ENCODE measurements around the gene PRSS33.
A peak's percentile ranks its signal among the peaks of the same experiment; 100 is the strongest.

PRSS33 gene

GRCh38 chr16:2775765-2776499 lies 11.4 kb downstream of the PRSS33 start:
- H3K36me3 ChIP-seq (ENCODE audit: control insufficient read depth, insufficient read depth, low read length): peaks cover 46% of the 10 kb centered on the region
- WGBS, 2 experiments (ENCODE audit: insufficient coverage in 2 of 2): 59 to 68% methylated on average over 9 to 11 of the region's 11 CpGs

GRCh38 chr16:2775131-2775716 lies 12.1 kb downstream of the PRSS33 start:
- H3K4me3 ChIP-seq (ENCODE audit: extremely low read depth, insufficient read depth, low read length, poor library complexity, severe bottlenecking): peak overlapping the region; percentile 87
- 87 to 95% methylated on average over 6 to 7 of the region's 7 CpGs for WGBS, 2 experiments (ENCODE audit: insufficient coverage in 2 of 2)
- peaks cover 8% of the 10 kb centered on the region for H3K4me1 ChIP-seq (ENCODE audit: control insufficient read depth, insufficient read depth, low read length, poor library complexity, severe bottlenecking)
- H3K36me3 ChIP-seq (ENCODE audit: control insufficient read depth, insufficient read depth, low read length): peaks cover 53% of the 10 kb centered on the region
- no peaks in the 10 kb centered on the region for H3K9me3 ChIP-seq (ENCODE audit: control insufficient read depth, low read length)
- no peak overlapping the region for H3K27ac ChIP-seq (ENCODE audit: low read depth, low read length, severe bottlenecking)

More at GRCh38 chr16:2775765-2776499, 11.4 kb downstream of the PRSS33 start:
- H3K4me3 ChIP-seq (ENCODE audit: extremely low read depth, insufficient read depth, low read length, poor library complexity, severe bottlenecking): peak overlapping the region; percentile 87
- H3K27ac ChIP-seq (ENCODE audit: low read depth, low read length, severe bottlenecking): peak overlapping the region; percentile 66
- H3K9me3 ChIP-seq (ENCODE audit: control insufficient read depth, low read length): no peaks in the 10 kb centered on the region
- peaks cover 8% of the 10 kb centered on the region for H3K4me1 ChIP-seq (ENCODE audit: control insufficient read depth, insufficient read depth, low read length, poor library complexity, severe bottlenecking)

GRCh38 chr16:2774161-2774891 lies 13.0 kb downstream of the PRSS33 start:
- peaks cover 62% of the 10 kb centered on the region for H3K36me3 ChIP-seq (ENCODE audit: control insufficient read depth, insufficient read depth, low read length)
- WGBS, 2 experiments (ENCODE audit: insufficient coverage in 2 of 2): 58 to 79% methylated on average over 3 to 6 of the region's 7 CpGs
- H3K4me1 ChIP-seq (ENCODE audit: control insufficient read depth, insufficient read depth, low read length, poor library complexity, severe bottlenecking): peaks cover 8% of the 10 kb centered on the region
- no peak overlapping the region for H3K27ac ChIP-seq (ENCODE audit: low read depth, low read length, severe bottlenecking)
- no peak overlapping the region for H3K4me3 ChIP-seq (ENCODE audit: extremely low read depth, insufficient read depth, low read length, poor library complexity, severe bottlenecking)
- H3K9me3 ChIP-seq (ENCODE audit: control insufficient read depth, low read length): no peaks in the 10 kb centered on the region

DNA sequence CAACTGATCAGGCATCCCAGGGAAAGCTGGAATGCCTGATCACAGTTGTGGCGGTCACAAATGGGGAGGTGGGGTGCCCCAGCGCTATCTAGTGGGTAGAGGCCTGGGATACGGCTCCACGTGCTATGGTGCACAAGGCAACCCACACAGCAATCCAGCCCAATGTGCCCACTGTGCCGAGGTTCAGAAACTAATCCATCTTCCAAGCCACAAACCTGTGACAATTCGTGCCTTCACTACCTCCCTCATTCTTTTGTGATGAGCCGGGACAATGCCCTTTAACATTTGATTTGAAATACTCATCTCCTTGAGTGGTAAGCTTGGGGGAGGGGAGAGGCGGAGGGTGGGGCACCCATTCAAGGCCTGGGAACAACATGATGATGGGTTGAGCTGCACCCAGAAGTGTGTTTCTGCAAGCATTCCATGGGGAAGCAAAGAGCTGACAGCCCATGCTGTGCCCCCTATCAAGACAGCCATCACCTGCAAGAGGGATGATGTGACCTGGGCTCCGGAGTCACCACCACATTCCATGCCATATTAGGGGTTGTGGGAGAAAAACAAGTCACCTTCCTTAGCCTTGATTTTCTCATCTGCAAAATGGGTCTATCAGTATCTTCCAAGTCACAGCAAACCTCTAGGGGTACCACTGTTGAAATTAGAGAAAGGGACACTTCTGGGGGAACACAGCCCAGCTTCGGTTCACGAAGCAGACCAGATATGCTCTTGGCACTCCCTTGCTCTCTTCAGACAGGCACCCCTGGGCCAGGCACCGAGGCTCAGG lies 14.0 kb downstream of the PRSS33 start:
- Histone ChIP-seq H3K27ac (ENCODE audit: low read depth, low read length, severe bottlenecking) (peak overlapping the region; percentile 59), H3K4me3 (ENCODE audit: extremely low read depth, insufficient read depth, low read length, poor library complexity, severe bottlenecking) (no peak overlapping the region), H3K36me3 (ENCODE audit: control insufficient read depth, insufficient read depth, low read length) (peaks cover 72% of the 10 kb centered on the region), H3K4me1 (ENCODE audit: control insufficient read depth, insufficient read depth, low read length, poor library complexity, severe bottlenecking) (peaks cover 8% of the 10 kb centered on the region), H3K9me3 (ENCODE audit: control insufficient read depth, low read length) (no peaks in the 10 kb centered on the region)
- WGBS, 2 experiments (ENCODE audit: insufficient coverage in 2 of 2): 88 to 96% methylated on average over 8 to 10 of the region's 12 CpGs

DNA sequence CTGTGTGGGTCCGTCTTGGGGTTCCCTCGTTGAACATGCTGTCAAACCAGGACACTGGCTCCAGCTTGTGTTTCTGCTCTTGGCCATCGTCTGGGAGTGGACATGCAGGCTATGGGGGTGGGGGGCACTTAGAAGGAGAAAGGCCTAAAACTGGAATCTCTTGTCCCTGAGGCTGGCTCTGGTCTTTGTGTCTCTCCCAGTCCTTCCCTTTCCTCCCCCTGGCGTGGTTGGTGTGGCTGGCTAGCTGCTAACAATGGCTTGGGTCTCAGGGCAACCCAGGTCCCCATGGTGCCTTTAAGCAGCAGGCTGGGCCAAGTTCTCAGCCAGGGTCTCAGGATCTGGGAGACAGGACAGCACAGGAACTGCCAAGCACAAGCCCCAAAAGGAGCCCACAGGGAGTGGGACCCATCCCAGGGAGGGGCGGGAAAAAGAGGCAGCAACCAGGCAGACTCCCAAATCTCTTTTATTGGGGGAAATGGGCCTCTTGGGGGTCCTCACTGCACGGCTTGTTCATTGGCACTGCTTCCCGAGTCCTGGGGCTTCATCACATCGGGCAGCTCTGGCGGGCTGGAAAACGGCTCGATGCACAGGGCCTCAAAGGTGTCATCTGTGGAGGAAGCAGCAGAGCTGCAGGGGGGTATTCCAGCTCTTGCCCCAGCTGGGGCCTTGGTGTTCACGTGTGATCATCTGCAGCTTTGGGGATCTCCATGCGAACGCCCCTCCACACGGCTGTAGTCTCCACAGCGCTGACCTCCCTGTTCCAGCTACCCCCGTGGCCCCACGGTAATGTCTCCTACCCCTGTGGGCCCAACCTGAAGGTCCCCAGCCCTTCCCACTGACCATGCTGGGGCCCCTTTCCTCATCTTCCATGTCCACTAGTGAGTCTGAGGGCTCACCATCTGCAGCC lies 15.6 kb downstream of the PRSS33 start:
- Histone ChIP-seq H3K36me3 (ENCODE audit: control insufficient read depth, insufficient read depth, low read length) (peaks cover 88% of the 10 kb centered on the region), H3K4me1 (ENCODE audit: control insufficient read depth, insufficient read depth, low read length, poor library complexity, severe bottlenecking) (peaks cover 11% of the 10 kb centered on the region)

DNA sequence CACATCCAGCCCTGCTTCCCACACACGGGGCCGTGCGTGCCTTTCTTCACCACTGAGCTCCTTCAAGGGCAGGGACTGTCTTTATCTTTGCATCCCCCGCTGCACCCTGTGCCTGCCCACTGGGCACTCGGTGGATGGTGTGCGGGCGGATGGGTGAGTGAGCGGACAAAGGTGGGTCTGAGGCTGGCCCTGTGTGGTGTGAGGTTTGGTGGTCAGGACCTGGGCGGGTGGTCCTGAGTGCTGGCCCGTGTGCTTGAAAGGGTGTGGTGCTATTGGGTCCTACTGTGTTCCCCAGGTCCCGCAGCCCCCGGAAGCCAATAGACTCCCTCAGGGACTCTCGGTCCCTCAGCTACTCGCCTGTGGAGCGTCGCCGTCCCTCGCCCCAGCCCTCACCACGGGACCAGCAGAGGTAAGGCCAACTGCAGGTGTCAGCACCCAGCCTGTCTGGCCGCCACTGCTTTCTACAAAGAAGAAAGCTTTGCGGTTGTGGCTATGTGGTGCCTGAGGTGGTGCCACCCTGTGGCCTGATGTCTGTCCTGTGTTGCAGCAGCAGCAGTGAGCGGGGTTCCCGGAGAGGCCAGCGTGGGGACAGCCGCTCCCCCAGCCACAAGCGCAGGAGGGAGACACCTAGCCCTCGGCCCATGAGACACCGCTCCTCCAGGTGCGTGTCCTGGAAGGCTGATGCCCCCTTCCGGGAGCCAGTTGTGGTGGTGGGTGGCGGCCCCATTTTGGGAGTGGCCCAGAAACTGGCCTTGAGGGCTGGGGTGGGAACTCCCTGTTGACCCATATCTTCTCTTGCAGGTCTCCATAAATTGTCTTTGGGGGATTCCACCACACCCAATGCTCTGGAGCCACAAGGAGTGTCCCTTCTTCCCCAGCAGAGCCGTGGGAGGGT lies 17.1 kb downstream of the PRSS33 start:
- Histone ChIP-seq H3K27ac (ENCODE audit: low read depth, low read length, severe bottlenecking) (peak overlapping the region; percentile 23), H3K9me3 (ENCODE audit: control insufficient read depth, low read length) (no peaks in the 10 kb centered on the region), H3K4me1 (ENCODE audit: control insufficient read depth, insufficient read depth, low read length, poor library complexity, severe bottlenecking) (peaks cover 4% of the 10 kb centered on the region), H3K36me3 (ENCODE audit: control insufficient read depth, insufficient read depth, low read length) (peaks cover 96% of the 10 kb centered on the region), H3K4me3 (ENCODE audit: extremely low read depth, insufficient read depth, low read length, poor library complexity, severe bottlenecking) (no peak overlapping the region)
- WGBS, 2 experiments (ENCODE audit: insufficient coverage in 2 of 2): 92 to 98% methylated on average over 20 to 30 of the region's 32 CpGs

More for the DNA sequence above, 15.6 kb downstream of the PRSS33 start:
- H3K4me3 ChIP-seq (ENCODE audit: extremely low read depth, insufficient read depth, low read length, poor library complexity, severe bottlenecking): no peak overlapping the region
- 93 to 95% methylated on average over 14 to 17 of the region's 18 CpGs for WGBS, 2 experiments (ENCODE audit: insufficient coverage in 2 of 2)
- H3K9me3 ChIP-seq (ENCODE audit: control insufficient read depth, low read length): no peaks in the 10 kb centered on the region
- peak overlapping the region; percentile 24 for H3K27ac ChIP-seq (ENCODE audit: low read depth, low read length, severe bottlenecking)

DNA sequence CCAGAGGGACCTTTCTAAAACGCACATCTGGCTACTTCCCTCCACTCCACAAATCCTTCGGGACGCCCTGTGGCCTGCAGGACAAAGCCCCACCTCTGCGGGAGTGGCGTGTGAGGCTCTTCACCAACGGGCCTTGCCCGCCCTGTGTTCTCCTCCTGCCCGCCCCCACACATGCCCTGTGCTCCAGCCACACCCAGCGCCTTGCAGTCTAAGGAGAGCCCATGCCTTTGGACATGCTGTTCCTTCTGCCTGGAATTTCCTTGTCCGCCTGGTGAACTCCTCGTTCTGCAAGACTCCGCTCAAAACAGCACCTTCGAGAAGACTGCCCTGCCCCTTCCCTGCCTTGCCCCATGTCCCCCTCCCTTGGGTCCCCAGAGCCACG lies 17.7 kb downstream of the PRSS33 start:
- WGBS, 2 experiments (ENCODE audit: insufficient coverage in 2 of 2): 93 to 95% methylated on average over 12 to 14 of the region's 14 CpGs
- Histone ChIP-seq H3K4me3 (ENCODE audit: extremely low read depth, insufficient read depth, low read length, poor library complexity, severe bottlenecking) (no peak overlapping the region), H3K9me3 (ENCODE audit: control insufficient read depth, low read length) (no peaks in the 10 kb centered on the region), H3K36me3 (ENCODE audit: control insufficient read depth, insufficient read depth, low read length) (peaks cover 96% of the 10 kb centered on the region), H3K27ac (ENCODE audit: low read depth, low read length, severe bottlenecking) (peak overlapping the region; percentile 8), H3K4me1 (ENCODE audit: control insufficient read depth, insufficient read depth, low read length, poor library complexity, severe bottlenecking) (peaks cover 3% of the 10 kb centered on the region)

DNA sequence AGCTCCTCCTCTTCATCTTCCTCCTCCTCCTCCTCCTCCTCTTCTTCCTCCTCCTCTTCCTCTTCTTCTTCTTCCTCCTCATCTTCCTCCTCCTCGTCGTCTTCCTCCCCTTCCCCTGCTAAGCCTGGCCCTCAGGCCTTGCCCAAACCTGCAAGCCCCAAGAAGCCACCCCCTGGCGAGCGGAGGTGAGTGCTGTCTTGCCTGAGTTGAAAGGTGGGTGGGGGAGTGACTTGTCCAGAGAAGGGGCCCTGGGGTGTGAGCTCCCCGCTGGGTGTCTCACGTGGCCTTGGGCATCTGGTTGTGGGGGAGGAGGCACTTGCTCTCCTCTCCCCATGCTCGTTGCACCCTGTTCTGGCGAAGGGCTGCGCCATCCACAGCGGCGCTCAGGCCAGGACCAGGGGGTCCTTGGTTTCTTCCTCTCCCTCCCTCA lies 18.2 kb downstream of the PRSS33 start:
- peaks cover 96% of the 10 kb centered on the region for H3K36me3 ChIP-seq (ENCODE audit: control insufficient read depth, insufficient read depth, low read length)
- 91 to 93% methylated on average over 7 to 8 of the region's 11 CpGs for WGBS, 2 experiments (ENCODE audit: insufficient coverage in 2 of 2)

DNA sequence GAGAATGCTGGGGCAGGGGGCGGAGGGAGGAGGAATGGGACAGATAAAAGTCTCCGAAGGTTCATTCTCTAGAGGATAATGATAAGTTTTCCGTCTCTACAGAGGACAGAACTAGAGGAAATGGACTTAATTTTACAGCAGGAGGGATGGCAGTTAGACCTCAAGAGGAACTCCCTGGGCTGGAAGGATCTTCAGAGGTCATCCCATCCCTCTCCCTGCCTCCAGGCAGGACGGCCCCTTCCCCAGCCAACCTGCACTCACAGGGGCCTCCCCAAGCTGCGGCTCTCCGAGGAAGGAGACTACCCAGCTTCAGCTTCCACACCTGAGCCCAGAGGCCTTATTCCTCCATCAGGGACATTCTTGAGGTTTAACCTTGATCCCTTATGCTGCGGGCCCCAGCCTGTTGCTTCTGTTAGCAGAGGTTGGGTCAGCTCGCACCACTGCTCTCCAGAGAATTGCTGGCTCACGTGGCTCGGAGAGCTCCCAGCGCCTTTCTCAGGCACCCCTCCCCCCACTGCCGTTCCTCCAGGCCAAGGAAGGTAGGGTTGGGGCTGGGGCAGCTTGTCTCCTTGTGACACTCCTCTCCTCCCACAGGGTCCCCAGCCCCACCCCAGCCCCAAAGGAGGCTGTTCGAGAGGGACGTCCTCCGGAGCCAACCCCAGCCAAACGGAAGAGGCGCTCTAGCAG lies 18.8 kb downstream of the PRSS33 start:
- 94 to 97% methylated on average over 12 to 14 of the region's 17 CpGs for WGBS, 2 experiments (ENCODE audit: insufficient coverage in 2 of 2)
- H3K4me3 ChIP-seq (ENCODE audit: extremely low read depth, insufficient read depth, low read length, poor library complexity, severe bottlenecking): no peak overlapping the region
- H3K9me3 ChIP-seq (ENCODE audit: control insufficient read depth, low read length): no peaks in the 10 kb centered on the region
- peaks cover 98% of the 10 kb centered on the region for H3K36me3 ChIP-seq (ENCODE audit: control insufficient read depth, insufficient read depth, low read length)
- peak overlapping the region; percentile 16 for H3K27ac ChIP-seq (ENCODE audit: low read depth, low read length, severe bottlenecking)
- peaks cover 3% of the 10 kb centered on the region for H3K4me1 ChIP-seq (ENCODE audit: control insufficient read depth, insufficient read depth, low read length, poor library complexity, severe bottlenecking)

More for the DNA sequence above, 18.2 kb downstream of the PRSS33 start:
- peak overlapping the region; percentile 16 for H3K27ac ChIP-seq (ENCODE audit: low read depth, low read length, severe bottlenecking)
- peaks cover 3% of the 10 kb centered on the region for H3K4me1 ChIP-seq (ENCODE audit: control insufficient read depth, insufficient read depth, low read length, poor library complexity, severe bottlenecking)
- H3K9me3 ChIP-seq (ENCODE audit: control insufficient read depth, low read length): no peaks in the 10 kb centered on the region
- no peak overlapping the region for H3K4me3 ChIP-seq (ENCODE audit: extremely low read depth, insufficient read depth, low read length, poor library complexity, severe bottlenecking)

Data from mesodermal cell (in vitro differentiated cells).